SJSA1 (cell line): ENCODE results near the gene PDLIM7. TPM values are rescaled to one million over a fixed set of nuclear protein-coding genes. Genes with fewer than 3 reads are reported as not detected.

Experiments used
- DNase-seq, 2 experiments: peaks; one replicate each; pipeline ENCODE4 v3.0.0-alpha.2; 2015 to 2020; ENCODE audit warnings: low spot score in 2 of 2, low read depth in 1 of 2
- H3K27ac ChIP-seq: fragments of 250-450 bp; sonication (Bioruptor Pico); 2 replicates; pipeline ENCODE4 v1.5.1; 2020; ENCODE audit warnings: mild to moderate bottlenecking, moderate library complexity
- H3K27me3 ChIP-seq: fragments of 250-450 bp; sonication (Bioruptor Pico); replicated peaks from 2 replicates; pipeline ENCODE4 v1.5.1; 2020; ENCODE audit warnings: mild to moderate bottlenecking, moderate library complexity
- H3K36me3 ChIP-seq: fragments of 250-450 bp; sonication (Bioruptor Pico); 2 replicates; pipeline ENCODE4 v1.5.1; 2020; ENCODE audit warnings: mild to moderate bottlenecking
- H3K4me1 ChIP-seq: fragments of 250-450 bp; sonication (Bioruptor Pico); replicated peaks from 2 replicates; pipeline ENCODE4 v1.6.1; 2021; ENCODE audit warnings: mild to moderate bottlenecking
- H3K4me3 ChIP-seq: fragments of 250-450 bp; sonication (Bioruptor Pico); 2 replicates; pipeline ENCODE4 v1.5.1; 2020; ENCODE audit warnings: mild to moderate bottlenecking
- H3K9me3 ChIP-seq: fragments of 250-450 bp; sonication (Bioruptor Pico); replicated peaks from 2 replicates; pipeline ENCODE4 v1.5.1; 2020; ENCODE audit warnings: mild to moderate bottlenecking
- total RNA-seq: library from RNA; depleted of rRNA; stranded (reverse); fragments of >200 nt; shearing (Covaris generic); gene quantifications from 2 replicates; pipeline ENCODE4 v1.2.3, GENCODE V29; 2014

PDLIM7 gene
- total RNA-seq, 1 experiment from 2014 or later: 274 TPM

DNA sequence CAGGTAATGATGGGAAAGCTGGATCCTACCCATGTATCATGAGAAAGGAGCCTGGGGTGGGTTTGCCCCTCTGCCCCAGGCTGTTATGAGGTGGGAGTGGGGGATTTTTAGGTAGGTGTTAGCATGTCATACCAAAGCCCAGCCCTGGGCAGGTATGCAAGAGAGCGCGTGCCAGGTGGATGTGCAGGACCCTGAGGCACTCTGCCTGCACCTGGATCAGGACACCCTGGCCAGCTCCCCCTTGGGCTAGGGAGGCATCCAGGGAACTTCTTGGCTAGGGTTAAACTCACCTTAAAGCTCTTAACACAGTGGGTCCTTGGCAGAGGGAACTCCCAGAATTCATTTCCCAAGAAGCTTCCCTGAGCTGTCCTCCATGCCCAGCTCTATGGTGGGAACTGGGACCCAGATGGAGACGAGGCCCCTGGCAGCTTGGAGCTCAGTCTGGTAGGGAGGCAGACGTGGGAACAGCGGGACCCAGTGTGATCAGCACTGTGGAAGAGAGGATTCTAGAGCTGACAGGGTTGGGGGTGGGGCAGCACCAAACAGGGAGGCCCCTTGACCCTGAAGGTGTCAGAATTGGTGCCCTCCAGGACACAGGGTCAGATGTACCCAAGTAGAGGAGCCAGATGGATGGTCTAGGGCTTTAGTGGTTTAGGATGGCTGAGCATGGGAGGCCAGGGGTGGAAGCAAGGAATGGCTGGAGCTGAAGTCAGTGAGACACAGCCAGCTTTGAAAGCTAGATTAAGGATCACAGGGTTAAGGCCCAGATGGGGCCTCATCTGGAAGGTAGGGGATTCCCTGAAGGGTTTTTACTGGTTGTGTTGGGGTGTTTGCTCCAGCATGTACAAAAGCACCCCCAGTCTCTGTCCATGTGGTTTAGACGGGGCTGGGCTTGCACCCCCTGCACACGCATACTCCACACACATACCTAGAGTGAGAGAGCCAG lies 53.0 kb downstream of the PDLIM7 start:
- no peak overlapping the region for H3K27ac ChIP-seq
- 0 out of 2 replicates have a peak, but pooled peaks cover 9% of the 10 kb centered on the region for H3K27me3 ChIP-seq
- peaks cover 42% of the 10 kb centered on the region for H3K36me3 ChIP-seq
- peaks cover 6% of the 10 kb centered on the region; the same call in 1 of the 2 replicates for H3K9me3 ChIP-seq
- no peak for DNase-seq
- peaks cover 26% of the 10 kb centered on the region for H3K4me1 ChIP-seq
- H3K4me3 ChIP-seq: no peak overlapping the region

GRCh38 chr5:177443144-177443983 lies 54.0 kb downstream of the PDLIM7 start:
- Histone ChIP-seq H3K4me3 (no peak overlapping the region), H3K27me3 (0 out of 2 replicates have a peak, but pooled peaks cover 9% of the 10 kb centered on the region), H3K4me1 (peaks cover 25% of the 10 kb centered on the region), H3K9me3 (peaks cover 6% of the 10 kb centered on the region; the same call in 1 of the 2 replicates), H3K27ac (no peak overlapping the region), H3K36me3 (peaks cover 50% of the 10 kb centered on the region)
- DNase-seq: no peak

DNA sequence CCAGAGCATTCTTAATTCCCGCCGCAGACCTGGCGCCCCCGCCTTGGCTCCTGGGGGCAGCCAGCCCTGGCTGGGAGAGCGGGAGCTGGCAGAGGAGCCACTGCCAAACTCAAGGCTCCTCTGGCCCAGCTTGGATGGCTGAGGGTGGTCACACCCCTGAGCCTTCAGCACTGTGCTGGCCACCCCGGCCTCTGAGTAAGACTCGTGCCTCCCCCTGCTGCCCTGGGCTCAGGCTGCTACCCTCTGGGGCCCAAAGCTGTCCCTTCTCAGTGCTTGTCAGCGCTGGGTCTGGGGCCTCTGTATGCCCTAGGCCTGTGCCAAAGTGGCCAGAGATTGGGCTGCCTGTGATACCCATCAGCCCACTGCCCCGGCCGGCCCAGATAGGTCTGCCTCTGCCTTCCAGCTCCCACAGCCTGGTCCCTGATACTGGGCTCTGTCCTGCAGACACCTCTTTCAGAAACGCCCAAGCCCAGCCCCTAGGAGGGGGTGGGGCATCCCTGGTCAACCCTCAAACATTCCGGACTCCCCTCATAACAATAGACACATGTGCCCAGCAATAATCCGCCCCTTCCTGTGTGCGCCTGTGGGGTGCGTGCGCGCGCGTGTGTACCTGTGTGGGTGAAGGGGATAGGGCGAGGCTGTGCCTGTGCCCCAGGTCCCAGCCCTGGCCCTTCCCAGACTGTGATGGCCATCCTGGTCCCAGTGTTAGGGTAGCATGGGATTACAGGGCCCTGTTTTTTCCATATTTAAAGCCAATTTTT lies 55.2 kb downstream of the PDLIM7 start:
- Histone ChIP-seq H3K4me1 (peaks cover 14% of the 10 kb centered on the region), H3K4me3 (no peak overlapping the region), H3K27ac (no peak overlapping the region), H3K27me3 (0 out of 2 replicates have a peak, but pooled peaks cover 9% of the 10 kb centered on the region), H3K36me3 (peaks cover 61% of the 10 kb centered on the region), H3K9me3 (peaks cover 6% of the 10 kb centered on the region; the same call in 1 of the 2 replicates)
- no peak for DNase-seq

- H3K27me3 ChIP-seq: 0 out of 2 replicates have a peak, but pooled peaks cover 4% of the 10 kb centered on the region
- H3K4me3 ChIP-seq: no peak overlapping the region
- no peak overlapping the region for H3K27ac ChIP-seq
- H3K9me3 ChIP-seq: no peaks in the 10 kb centered on the region
- H3K4me1 ChIP-seq: peaks cover 3% of the 10 kb centered on the region
- H3K36me3 ChIP-seq: peaks cover 66% of the 10 kb centered on the region
- DNase-seq: no peak
Observed at GRCh38 chr5:177440990-177441780, 56.2 kb downstream of the PDLIM7 start.

DNA sequence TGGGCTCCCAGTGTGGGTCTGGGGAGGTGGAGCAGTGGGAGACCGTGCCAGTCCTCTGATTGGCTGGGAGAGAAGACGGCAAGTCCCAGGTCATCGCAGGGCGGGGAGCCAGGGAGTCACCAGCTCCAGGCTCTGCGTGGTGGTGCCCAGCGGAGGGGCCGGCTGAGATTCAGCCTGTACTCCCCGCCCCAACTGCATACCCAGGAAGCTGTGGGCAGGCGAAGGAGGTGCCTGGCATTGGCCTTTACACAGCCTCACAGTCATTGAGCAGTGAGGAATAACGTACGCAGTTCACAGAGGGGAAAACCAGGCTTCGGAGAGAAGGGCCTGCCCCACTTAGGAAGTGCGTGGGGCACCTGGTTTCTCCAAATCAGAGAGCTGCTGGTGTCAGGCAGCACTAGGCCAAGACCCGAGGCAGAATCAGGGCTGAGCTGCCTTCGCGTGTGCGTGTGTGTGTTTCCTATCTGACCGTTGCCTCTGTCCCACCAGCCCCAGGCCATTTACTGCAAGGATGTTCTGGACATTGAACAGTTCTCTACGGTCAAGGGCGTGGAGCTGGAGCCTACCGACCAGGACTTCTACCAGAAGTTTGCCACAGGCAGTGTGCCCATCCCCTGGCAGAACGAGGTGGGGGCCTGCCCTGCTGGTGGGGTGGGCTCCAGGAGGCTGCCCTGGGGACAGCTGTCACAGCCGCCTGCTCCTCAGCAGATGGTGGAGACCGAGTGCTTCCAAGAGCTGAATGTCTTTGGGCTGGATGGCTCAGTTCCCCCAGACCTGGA lies 57.0 kb downstream of the PDLIM7 start:
- Histone ChIP-seq H3K4me3 (no peak overlapping the region), H3K27ac (no peak overlapping the region), H3K27me3 (0 out of 2 replicates have a peak, but pooled peaks cover 3% of the 10 kb centered on the region), H3K9me3 (no peaks in the 10 kb centered on the region), H3K4me1 (no peaks in the 10 kb centered on the region), H3K36me3 (peaks cover 73% of the 10 kb centered on the region)
- no peak for DNase-seq

- no peaks in the 10 kb centered on the region for H3K27me3 ChIP-seq
- H3K4me1 ChIP-seq: no peaks in the 10 kb centered on the region
- no peaks in the 10 kb centered on the region for H3K9me3 ChIP-seq
- H3K4me3 ChIP-seq: no peak overlapping the region
- peaks cover 81% of the 10 kb centered on the region for H3K36me3 ChIP-seq
- H3K27ac ChIP-seq: no peak overlapping the region
- DNase-seq: no peak
Observed at GRCh38 chr5:177439518-177440053, 57.8 kb downstream of the PDLIM7 start.

DNA sequence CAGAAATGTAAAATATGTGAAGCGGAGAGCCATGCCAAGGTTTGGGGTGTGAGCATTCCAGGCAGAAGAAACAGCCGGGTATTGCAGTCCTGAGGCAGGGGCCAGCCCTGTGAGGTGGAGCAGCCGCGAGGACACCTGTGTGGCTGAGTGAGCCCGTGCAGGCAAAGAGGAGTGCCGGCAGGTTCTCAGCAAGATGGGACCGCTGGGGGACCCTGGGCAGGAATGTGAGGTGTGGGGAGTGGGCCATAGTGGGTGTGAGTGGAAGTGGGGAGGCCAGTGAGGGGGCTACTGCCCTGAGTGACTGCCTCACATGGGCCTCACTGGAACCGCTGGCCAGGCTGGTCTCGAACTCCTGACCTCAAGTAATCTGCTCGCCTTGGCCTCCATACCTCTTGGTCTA lies 58.9 kb downstream of the PDLIM7 start:
- Histone ChIP-seq H3K9me3 (no peaks in the 10 kb centered on the region), H3K4me1 (no peaks in the 10 kb centered on the region), H3K36me3 (peaks cover 89% of the 10 kb centered on the region), H3K27me3 (no peaks in the 10 kb centered on the region), H3K27ac (no peak overlapping the region), H3K4me3 (no peak overlapping the region)
- no peak for DNase-seq

GRCh38 chr5:177437623-177438022 lies 59.8 kb downstream of the PDLIM7 start:
- Histone ChIP-seq H3K27me3 (no peaks in the 10 kb centered on the region), H3K4me1 (no peaks in the 10 kb centered on the region), H3K27ac (no peak overlapping the region), H3K36me3 (peaks cover 91% of the 10 kb centered on the region), H3K4me3 (no peak overlapping the region), H3K9me3 (no peaks in the 10 kb centered on the region)
- DNase-seq: no peak

DNA sequence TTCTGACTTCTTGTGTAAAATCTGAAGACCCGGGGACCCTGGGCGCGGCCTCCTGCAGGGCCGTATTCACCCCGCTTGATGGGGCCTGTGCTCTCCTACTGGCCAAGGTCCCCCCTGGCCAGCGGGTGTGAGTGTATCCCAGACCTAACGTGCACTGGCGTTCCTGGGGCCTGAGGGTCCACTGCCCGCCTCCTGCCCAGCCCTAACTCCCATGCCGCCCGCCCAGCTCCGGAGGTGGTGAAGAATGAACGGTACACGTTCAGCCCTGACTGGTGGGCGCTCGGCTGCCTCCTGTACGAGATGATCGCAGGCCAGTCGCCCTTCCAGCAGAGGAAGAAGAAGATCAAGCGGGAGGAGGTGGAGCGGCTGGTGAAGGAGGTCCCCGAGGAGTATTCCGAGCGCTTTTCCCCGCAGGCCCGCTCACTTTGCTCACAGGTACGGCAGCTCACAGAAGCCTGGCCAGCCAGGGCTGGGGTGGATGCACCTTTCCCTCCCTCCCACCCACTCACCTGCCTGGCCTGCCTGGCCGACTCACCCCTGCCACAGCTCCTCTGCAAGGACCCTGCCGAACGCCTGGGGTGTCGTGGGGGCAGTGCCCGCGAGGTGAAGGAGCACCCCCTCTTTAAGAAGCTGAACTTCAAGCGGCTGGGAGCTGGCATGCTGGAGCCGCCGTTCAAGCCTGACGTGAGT lies 61.4 kb downstream of the PDLIM7 start:
- peak in 1 of 2 experiments; percentile 50 for DNase-seq
- Histone ChIP-seq H3K27me3 (no peaks in the 10 kb centered on the region), H3K9me3 (no peaks in the 10 kb centered on the region), H3K4me3 (no peak overlapping the region), H3K4me1 (no peaks in the 10 kb centered on the region), H3K27ac (no peak overlapping the region), H3K36me3 (peaks cover 96% of the 10 kb centered on the region)

DNA sequence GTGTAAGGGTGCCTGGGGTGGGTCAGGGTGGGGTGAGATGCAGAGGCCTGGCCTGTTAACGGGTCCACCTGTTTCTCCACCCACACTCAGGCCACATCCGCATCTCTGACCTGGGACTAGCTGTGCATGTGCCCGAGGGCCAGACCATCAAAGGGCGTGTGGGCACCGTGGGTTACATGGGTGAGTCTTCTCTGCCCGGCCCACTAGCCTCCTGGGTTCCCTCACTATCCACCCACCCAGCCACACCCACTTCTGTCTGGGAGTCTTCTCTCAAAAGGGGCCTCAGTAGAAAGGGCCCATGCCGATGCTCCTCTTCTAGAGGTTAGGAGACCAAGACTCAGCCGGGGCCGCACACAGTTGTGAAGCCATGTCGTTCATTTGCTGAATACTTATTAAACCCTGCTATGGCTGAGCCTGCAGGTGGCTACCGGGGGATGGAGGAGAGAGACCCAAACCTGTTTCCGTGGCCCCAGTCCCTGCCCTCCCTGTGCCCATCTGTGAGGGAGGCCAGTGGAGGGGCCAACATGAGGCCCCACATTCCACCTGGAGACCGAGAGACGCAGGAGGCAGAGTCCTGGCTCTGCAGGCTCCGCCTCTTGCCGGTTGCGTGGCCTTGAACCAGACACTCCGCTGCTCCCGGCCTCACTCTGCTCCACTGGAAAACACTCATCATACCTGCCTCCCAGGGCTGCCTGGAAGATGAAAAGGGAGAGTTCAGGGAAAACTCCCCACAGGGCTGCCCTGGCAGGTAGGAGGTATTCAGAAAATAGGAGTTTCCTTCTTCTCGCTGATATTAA lies 62.3 kb downstream of the PDLIM7 start:
- Histone ChIP-seq H3K27ac (no peak overlapping the region), H3K36me3 (peaks cover 96% of the 10 kb centered on the region), H3K27me3 (no peaks in the 10 kb centered on the region), H3K4me1 (no peaks in the 10 kb centered on the region), H3K4me3 (no peak overlapping the region), H3K9me3 (no peaks in the 10 kb centered on the region)
- no peak for DNase-seq

DNA sequence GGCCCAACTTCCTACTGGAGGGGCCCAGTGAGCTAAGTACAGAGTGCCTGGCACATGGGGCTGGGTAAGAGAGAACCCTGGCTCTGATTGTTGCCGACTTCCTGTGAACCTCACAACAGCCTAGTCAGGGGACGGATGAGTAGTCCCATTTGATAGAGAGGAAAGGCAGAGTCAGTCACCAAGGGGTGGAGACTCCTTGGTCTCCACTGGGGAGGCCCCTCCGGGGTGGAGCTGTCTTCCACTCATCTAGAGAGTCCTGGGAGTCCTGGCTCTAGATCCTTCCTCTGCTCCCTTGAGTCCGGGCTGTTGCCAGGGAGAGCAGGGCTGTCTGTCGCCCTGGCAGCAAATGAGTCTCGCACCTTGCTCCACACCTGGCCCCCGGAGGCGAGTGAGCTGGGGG lies 63.0 kb downstream of the PDLIM7 start:
- no peaks in the 10 kb centered on the region for H3K9me3 ChIP-seq
- no peak overlapping the region for H3K27ac ChIP-seq
- H3K27me3 ChIP-seq: no peaks in the 10 kb centered on the region
- peaks cover 91% of the 10 kb centered on the region for H3K36me3 ChIP-seq
- no peak for DNase-seq
- no peaks in the 10 kb centered on the region for H3K4me1 ChIP-seq
- no peak overlapping the region for H3K4me3 ChIP-seq
